Subcutaneous abdominal adipose tissue (tissue), 5 donors: ENCODE results near the gene ULK2.
A peak's percentile ranks its signal among the peaks of the same experiment; 100 is the strongest.

ENCODE experiments used
- H3K27ac ChIP-seq: one replicate; pipeline ENCODE4 v1.7.0; 2013; ENCODE audit warnings: low read depth, mild to moderate bottlenecking, inconsistent platforms, low read length, moderate library complexity
- H3K27me3 ChIP-seq, 5 donors: one replicate each; pipeline ENCODE4 v1.7.0; 2013; ENCODE audit warnings: low read length in 5 of 5, inconsistent platforms in 1 of 5; ENCODE audit not compliant: control insufficient read depth in 5 of 5, insufficient read depth in 4 of 5
- H3K36me3 ChIP-seq, 5 donors: one replicate each; pipeline ENCODE4 v1.7.0; 2013; ENCODE audit warnings: low read length in 5 of 5; ENCODE audit not compliant: control insufficient read depth in 5 of 5, insufficient read depth in 5 of 5
- H3K4me1 ChIP-seq, 5 donors: one replicate each; pipeline ENCODE4 v1.7.0; 2013; ENCODE audit warnings: low read length in 5 of 5, mild to moderate bottlenecking in 3 of 5, moderate library complexity in 1 of 5; ENCODE audit not compliant: control insufficient read depth in 5 of 5, insufficient read depth in 5 of 5
- H3K4me3 ChIP-seq, 5 donors: one replicate each; pipeline ENCODE4 v1.7.0; 2013; ENCODE audit warnings: low read length in 5 of 5, low read depth in 1 of 5
- H3K9ac ChIP-seq, 5 donors: one replicate each; pipeline ENCODE4 v1.7.0; 2013; ENCODE audit warnings: low read length in 5 of 5, mild to moderate bottlenecking in 4 of 5, moderate library complexity in 3 of 5
- H3K9me3 ChIP-seq, 5 donors: one replicate each; pipeline ENCODE4 v1.7.0; 2013; ENCODE audit warnings: low read length in 5 of 5; ENCODE audit not compliant: control insufficient read depth in 5 of 5
- donor health status: healthy.
- donor health status: healthy.
- donor health status: healthy.
- donor health status: healthy.
- donor health status: healthy.

The ULK2 gene

GRCh38 chr17:19736071-19736470, 131.7 kb downstream of the ULK2 start:
- H3K9me3 ChIP-seq: no peaks in the 10 kb centered on the region
- H3K4me1 ChIP-seq: peaks cover 0 to 12% (median 2%) of the 10 kb centered on the region in 5 donors
- H3K4me3 ChIP-seq: no peak overlapping the region
- H3K36me3 ChIP-seq: no peaks in the 10 kb centered on the region
- no peak overlapping the region for H3K27ac ChIP-seq
- no peaks in the 10 kb centered on the region for H3K27me3 ChIP-seq
- H3K9ac ChIP-seq: no peak overlapping the region

DNA sequence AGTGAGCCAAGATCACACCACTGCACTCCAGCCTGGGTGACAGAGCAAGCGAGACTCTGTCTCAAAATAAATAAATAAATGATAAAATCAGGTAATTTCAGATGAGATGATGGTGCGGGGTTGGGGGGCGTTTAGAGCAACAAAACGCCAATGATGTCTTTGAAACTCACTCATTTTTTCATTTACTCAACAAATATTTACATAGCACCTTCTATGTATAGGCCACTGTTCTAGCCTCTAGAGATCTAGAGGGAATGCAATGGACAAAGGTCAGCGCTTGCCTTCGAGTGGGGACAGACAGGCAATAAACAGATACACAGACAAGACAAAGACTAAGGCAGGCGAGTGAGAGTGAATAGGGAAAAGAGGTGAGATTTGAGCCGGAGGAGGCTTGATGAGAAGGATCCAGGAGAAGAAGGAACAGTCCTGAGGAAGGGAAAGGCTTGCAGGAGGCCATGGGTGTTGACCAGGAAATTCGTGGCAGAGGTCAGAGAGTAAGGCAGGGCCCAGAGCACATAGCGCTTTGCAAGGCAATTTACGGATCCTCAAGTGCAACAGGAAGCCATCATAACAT, 133.7 kb downstream of the ULK2 start:
- H3K4me1 ChIP-seq: peaks cover 0 to 16% (median 2%) of the 10 kb centered on the region in 5 donors
- no peaks in the 10 kb centered on the region for H3K9me3 ChIP-seq
- H3K27me3 ChIP-seq: no peaks in the 10 kb centered on the region
- no peak overlapping the region for H3K27ac ChIP-seq
- H3K36me3 ChIP-seq: no peaks in the 10 kb centered on the region
- no peak overlapping the region for H3K9ac ChIP-seq
- H3K4me3 ChIP-seq: no peak overlapping the region

DNA sequence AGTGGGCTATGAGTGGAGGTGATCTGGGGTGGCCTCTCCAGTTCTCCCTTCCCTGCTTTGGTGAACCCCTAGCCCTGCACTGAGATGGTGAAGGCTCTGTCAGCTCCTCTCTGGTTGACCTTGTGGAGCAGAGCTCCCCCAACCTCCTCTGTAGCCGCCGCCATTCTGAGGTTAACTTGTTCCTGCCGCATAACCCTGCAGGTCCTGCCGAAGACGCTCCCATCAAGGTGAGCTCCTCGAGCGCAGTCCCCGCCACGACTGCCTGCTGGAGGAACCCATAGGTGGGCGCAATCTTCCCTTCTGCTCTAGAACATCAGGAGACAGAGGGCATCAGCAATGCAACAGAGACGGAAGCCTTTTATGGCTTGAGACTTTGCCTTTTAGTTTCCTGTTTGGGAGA, 136.1 kb downstream of the ULK2 start:
- Histone ChIP-seq H3K4me1 (peaks cover 16 to 38% (median 23%) of the 10 kb centered on the region in 5 donors), H3K36me3 (no peaks in the 10 kb centered on the region), H3K27me3 (no peaks in the 10 kb centered on the region), H3K9ac (no peak overlapping the region), H3K9me3 (no peaks in the 10 kb centered on the region), H3K4me3 (no peak overlapping the region), H3K27ac (no peak overlapping the region)

GRCh38 chr17:19730843-19731242, 136.9 kb downstream of the ULK2 start:
- Histone ChIP-seq H3K9me3 (no peaks in the 10 kb centered on the region), H3K27ac (peak overlapping the region; percentile 10), H3K36me3 (no peaks in the 10 kb centered on the region), H3K4me3 (no peak overlapping the region), H3K9ac (peak overlapping the region in 1 of 5 donors; percentile 26), H3K4me1 (peaks cover 17 to 40% (median 26%) of the 10 kb centered on the region in 5 donors), H3K27me3 (no peaks in the 10 kb centered on the region)

DNA sequence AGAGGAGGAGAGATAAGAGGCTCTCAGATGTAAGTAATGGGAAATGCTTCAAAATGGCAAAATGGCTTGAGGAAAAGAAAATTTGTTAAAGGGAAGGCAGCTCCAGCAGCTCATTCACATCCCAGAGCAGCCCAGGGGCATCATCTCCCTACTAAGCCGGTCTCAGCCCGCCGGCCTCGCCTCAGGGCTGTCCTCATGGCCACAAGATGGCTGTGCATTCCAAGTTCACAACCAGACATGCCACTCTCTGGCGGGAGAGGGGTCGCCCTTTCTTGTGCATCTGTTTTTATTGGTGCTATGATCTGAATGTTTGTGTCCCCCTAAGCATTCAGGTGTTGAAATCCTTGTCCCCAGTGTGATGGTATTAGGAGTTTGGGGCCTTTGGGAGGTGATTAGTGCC, 137.8 kb downstream of the ULK2 start:
- Histone ChIP-seq H3K9me3 (no peaks in the 10 kb centered on the region), H3K9ac (no peak overlapping the region), H3K27me3 (no peaks in the 10 kb centered on the region), H3K36me3 (no peaks in the 10 kb centered on the region), H3K4me3 (no peak overlapping the region), H3K4me1 (peaks cover 17 to 45% (median 29%) of the 10 kb centered on the region in 5 donors), H3K27ac (no peak overlapping the region)

- Histone ChIP-seq H3K9ac (peak overlapping the region; percentile 43 to 84 (median 71)), H3K27ac (peak overlapping the region; percentile 92), H3K9me3 (no peaks in the 10 kb centered on the region), H3K27me3 (no peaks in the 10 kb centered on the region), H3K4me3 (peak overlapping the region in 2 of 5 donors; percentile 15 to 19), H3K36me3 (no peaks in the 10 kb centered on the region), H3K4me1 (peaks cover 17 to 51% (median 40%) of the 10 kb centered on the region in 5 donors)
These were observed 139.6 kb downstream of the ULK2 start for GRCh38 chr17:19728084-19728495.

DNA sequence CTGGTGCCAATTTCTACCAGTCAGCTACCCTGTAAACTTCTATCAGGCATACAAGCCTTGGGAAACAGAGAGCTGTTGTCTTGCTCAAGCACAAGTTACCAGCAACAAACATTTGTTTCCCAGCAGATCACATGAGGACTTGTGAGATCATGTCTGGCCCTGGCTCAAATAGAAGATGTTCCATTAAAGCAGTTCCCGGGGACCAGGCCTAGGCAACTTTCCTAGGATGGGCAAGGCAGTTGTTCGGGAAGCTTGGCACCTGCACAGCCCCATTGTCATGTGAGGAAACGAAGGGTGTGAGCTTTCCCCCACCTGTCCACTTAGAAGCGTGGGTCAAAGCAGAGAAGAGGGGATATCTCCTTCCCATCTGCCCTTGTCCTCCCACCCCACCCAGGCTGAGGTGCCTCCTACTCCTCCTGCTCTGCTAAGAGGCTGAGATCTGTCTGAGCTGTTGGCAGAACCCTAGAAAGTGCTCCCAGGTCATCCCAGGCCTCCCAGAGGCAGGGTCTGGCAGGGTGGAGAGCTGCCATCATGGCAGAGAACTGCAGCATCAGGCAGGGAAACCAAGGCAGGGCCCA, 140.1 kb downstream of the ULK2 start:
- no peaks in the 10 kb centered on the region for H3K9me3 ChIP-seq
- no peaks in the 10 kb centered on the region for H3K27me3 ChIP-seq
- H3K36me3 ChIP-seq: no peaks in the 10 kb centered on the region
- peak overlapping the region in 2 of 5 donors; percentile 15 to 19 for H3K4me3 ChIP-seq
- peaks cover 17 to 51% (median 40%) of the 10 kb centered on the region in 5 donors for H3K4me1 ChIP-seq
- peak overlapping the region; percentile 43 to 84 (median 71) for H3K9ac ChIP-seq
- H3K27ac ChIP-seq: peak overlapping the region; percentile 92

DNA sequence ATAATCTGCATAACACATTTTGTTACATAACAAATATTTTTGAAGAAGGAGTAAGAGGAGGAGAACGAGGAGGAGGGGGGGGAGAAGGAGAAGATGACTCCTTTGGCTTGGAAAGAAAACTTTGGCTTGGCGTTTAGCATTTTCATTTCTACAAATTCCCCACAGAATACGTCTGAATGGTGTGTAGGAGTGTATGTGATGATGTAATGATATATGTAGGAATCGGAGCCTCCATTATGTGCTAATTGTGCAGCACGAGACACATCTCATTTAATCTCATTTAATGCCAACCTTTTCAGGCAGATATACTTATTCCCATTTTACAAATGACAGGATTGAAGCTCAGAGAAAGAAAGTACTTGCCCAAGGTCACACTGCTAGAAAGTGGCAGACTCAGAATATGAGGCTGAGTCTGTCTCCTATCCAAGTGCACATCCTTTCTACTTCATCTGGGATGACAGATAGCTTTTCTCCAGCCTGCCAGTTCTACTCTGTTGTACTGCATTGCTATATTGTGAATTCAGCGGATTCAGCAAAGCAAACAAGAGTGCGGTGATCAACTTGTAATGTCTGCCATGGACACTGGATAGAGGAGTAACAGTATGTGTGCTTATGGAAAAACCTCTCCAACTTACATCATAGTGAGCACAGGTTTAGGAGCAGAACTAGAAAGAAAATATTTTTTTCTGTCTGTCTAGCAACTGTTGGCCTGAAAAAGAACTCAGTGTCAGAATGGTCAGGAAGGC, 140.9 kb downstream of the ULK2 start:
- Histone ChIP-seq H3K27me3 (no peaks in the 10 kb centered on the region), H3K9ac (peak overlapping the region; percentile 63 to 75 (median 71)), H3K27ac (peak overlapping the region; percentile 92), H3K9me3 (no peaks in the 10 kb centered on the region), H3K4me1 (peaks cover 17 to 51% (median 40%) of the 10 kb centered on the region in 5 donors), H3K36me3 (no peaks in the 10 kb centered on the region), H3K4me3 (peak overlapping the region in 1 of 5 donors; percentile 28)

DNA sequence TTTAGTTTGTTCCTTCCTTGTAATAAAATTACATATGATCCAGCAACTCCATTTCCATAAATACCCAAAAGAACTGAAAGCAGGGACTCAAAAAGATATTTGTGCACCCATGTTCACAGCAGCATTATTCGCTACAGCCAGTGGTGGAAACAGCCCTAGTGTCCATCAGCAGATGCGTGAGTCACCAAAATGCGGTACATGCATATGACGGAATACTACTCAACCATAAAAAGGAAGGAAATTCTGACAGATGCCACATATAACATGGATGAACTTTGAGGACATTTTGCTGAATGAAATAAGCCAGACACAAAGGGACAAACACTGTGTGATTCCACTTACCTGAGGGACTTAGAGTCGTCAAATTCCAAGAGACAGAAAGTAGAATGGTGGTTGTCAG, 142.2 kb downstream of the ULK2 start:
- Histone ChIP-seq H3K27me3 (no peaks in the 10 kb centered on the region), H3K9me3 (no peaks in the 10 kb centered on the region), H3K36me3 (no peaks in the 10 kb centered on the region), H3K4me3 (no peak overlapping the region), H3K27ac (peak overlapping the region; percentile 92), H3K9ac (no peak overlapping the region), H3K4me1 (peaks cover 19 to 47% (median 43%) of the 10 kb centered on the region in 5 donors)
